Panc1 (cell line): Measurements from ENCODE around the gene PSMB7. TPM values are rescaled to one million over a fixed set of nuclear protein-coding genes. Genes with fewer than 3 reads are reported as not detected.

ENCODE experiments used
- ATAC-seq: fragments of 200-7000 bp; cut with Tn5 transposase; 2 replicates; pipeline ENCODE4 v1.9.1; 2020; ENCODE audit warnings: mild to moderate bottlenecking, moderate library complexity
- BruUV-seq: library from RNA; stranded (reverse); fragments of 400-500 nt; replicated peaks from 2 replicates; lab custom pipeline; 2021; lab: Mats Ljungman, UMichigan
- CTCF ChIA-PET: fragments of 300-600 bp; sonication (Branson Sonifier 250); formaldehyde crosslinking; loops from one replicate; lab custom pipeline; 2022; ENCODE audit warnings: antibody characterized with exemption; lab: Charles Lee
- POLR2A ChIA-PET: fragments of 300-600 bp; sonication (Branson Sonifier 250); formaldehyde crosslinking; loops from one replicate; lab custom pipeline; 2022; ENCODE audit warnings: antibody characterized with exemption; lab: Charles Lee
- DNase-seq: peaks from one replicate; pipeline ENCODE4 v3.0.0-alpha.2; 2010; ENCODE audit warnings: low read depth, low spot score
- H3K27ac ChIP-seq: 2 replicates; pipeline ENCODE4 v1.5.1; 2011; ENCODE audit warnings: mild to moderate bottlenecking, low read length, inconsistent platforms
- H3K27me3 ChIP-seq: fragments of 200-500 bp; sonication (Bioruptor generic); 2 replicates; pipeline ENCODE4 v1.6.0; 2014; ENCODE audit warnings: low read length, inconsistent platforms; ENCODE audit not compliant: control insufficient read depth, insufficient read depth
- H3K36me3 ChIP-seq: fragments of 200-500 bp; sonication (Bioruptor generic); 2 replicates; pipeline ENCODE4 v1.5.1; 2014; ENCODE audit warnings: inconsistent platforms, mild to moderate bottlenecking, low read length, moderate library complexity; ENCODE audit not compliant: control insufficient read depth, insufficient read depth
- H3K4me1 ChIP-seq: 2 replicates; pipeline ENCODE4 v1.5.1; 2011; ENCODE audit warnings: inconsistent platforms, mild to moderate bottlenecking, low read length, moderate library complexity; ENCODE audit not compliant: control insufficient read depth, insufficient read depth
- H3K4me3 ChIP-seq, 2 experiments: 2 replicates each; pipeline ENCODE4 v1.5.1; 2011 to 2012; ENCODE audit warnings: low read depth in 2 of 2, low read length in 2 of 2, mild to moderate bottlenecking in 2 of 2, inconsistent platforms in 1 of 2, moderate library complexity in 1 of 2
- H3K9me3 ChIP-seq: fragments of 200-500 bp; sonication (Bioruptor generic); 2 replicates; pipeline ENCODE4 v1.5.1; 2014; ENCODE audit warnings: low read depth, mild to moderate bottlenecking, inconsistent platforms, low read length, moderate library complexity; ENCODE audit not compliant: control insufficient read depth, insufficient read depth
- CTCF ChIP-seq: fragments of 450-650 bp; IDR thresholded peaks from 2 replicates; pipeline ENCODE4 v1.5.1; 2017; ENCODE audit warnings: mild to moderate bottlenecking
- POLR2AphosphoS5 ChIP-seq: IDR thresholded peaks from 2 replicates; pipeline ENCODE4 v1.6.1; 2012; ENCODE audit warnings: mild to moderate bottlenecking, low read depth, low read length, moderate library complexity
- REST ChIP-seq, 2 experiments: IDR thresholded peaks; 2 replicates each; pipeline ENCODE4 v1.6.1; 2011 to 2012; ENCODE audit warnings: low read depth in 2 of 2, control low read depth in 1 of 2, low read length in 1 of 2, mild to moderate bottlenecking in 1 of 2, moderate library complexity in 1 of 2; ENCODE audit not compliant: insufficient read depth in 1 of 2
- SIN3A ChIP-seq: IDR thresholded peaks from 2 replicates; pipeline ENCODE4 v1.6.1; 2012; ENCODE audit warnings: low read depth, mild to moderate bottlenecking, low read length, moderate library complexity, borderline replicate concordance; ENCODE audit not compliant: insufficient read depth
- TCF7L2 ChIP-seq: IDR thresholded peaks from 2 replicates; pipeline ENCODE4 v1.6.1; 2011; ENCODE audit warnings: mild to moderate bottlenecking, low read depth, low read length, inconsistent platforms
- in situ Hi-C: cut with HindIII; loops from 2 replicates; pipeline ENCODE4 v1.10.0; 2016; ENCODE audit warnings: low sequenced_read_pairs, low pct_unique_long_range_greater_than_20kb
- intact Hi-C: fragments of 100-400 bp; cut with micrococcal nuclease; formaldehyde crosslinking; loops from one replicate; pipeline ENCODE4 v1.10.0; 2022; ENCODE audit not compliant: unreplicated experiment
- total RNA-seq: library from RNA; stranded (reverse); gene quantifications from one replicate; pipeline ENCODE4 v1.2.1, GENCODE V29; 2021; ENCODE audit not compliant: unreplicated experiment

The PSMB7 gene
- total RNA-seq, 1 experiment from 2014 or later, result 167 TPM

- no peaks in the 10 kb centered on the region for H3K9me3 ChIP-seq
- no peak overlapping the region for H3K27ac ChIP-seq
- no peaks in the 10 kb centered on the region for H3K27me3 ChIP-seq
- DNase-seq, result no peak
- in situ Hi-C loops (no loop called here), intact Hi-C loops (no loop called here)
- ATAC-seq, result no peak
- BruUV-seq, result no TSS peak
- ChIA-PET CTCF (no interaction called here), POLR2A (no interaction called here)
- no peaks in the 10 kb centered on the region for H3K4me1 ChIP-seq
- TF ChIP-seq CTCF (no peak), SIN3A (no peak), POLR2AphosphoS5 (no peak), TCF7L2 (no peak), REST (IDR thresholded peaks at IDR 0.05; ENCODE audit: insufficient read depth in 1 of 2, low read depth in 2 of 2, low read length in 1 of 2) (no peak)
- H3K36me3 ChIP-seq, result no peaks in the 10 kb centered on the region
- no peak overlapping the region for H3K4me3 ChIP-seq
These were observed 85.9 kb downstream of the PSMB7 start for GRCh38 chr9:124329206-124329792.

- H3K9me3 ChIP-seq, result no peaks in the 10 kb centered on the region
- no peak overlapping the region for H3K4me3 ChIP-seq
- H3K36me3 ChIP-seq, result no peaks in the 10 kb centered on the region
- BruUV-seq, result no TSS peak
- no peaks in the 10 kb centered on the region for H3K4me1 ChIP-seq
- ChIA-PET POLR2A (no interaction called here), CTCF (no interaction called here)
- DNase-seq, result no peak
- TF ChIP-seq CTCF, result no peak
- ATAC-seq, result no peak
- H3K27ac ChIP-seq, result no peak overlapping the region
- in situ Hi-C loops, result no loop called here
- no peaks in the 10 kb centered on the region for H3K27me3 ChIP-seq
- intact Hi-C loops, result no loop called here
These were observed 87.0 kb downstream of the PSMB7 start for GRCh38 chr9:124328285-124328684.
